ENCODE measurements around the gene SLC34A1.

Gene SLC34A1

DNA sequence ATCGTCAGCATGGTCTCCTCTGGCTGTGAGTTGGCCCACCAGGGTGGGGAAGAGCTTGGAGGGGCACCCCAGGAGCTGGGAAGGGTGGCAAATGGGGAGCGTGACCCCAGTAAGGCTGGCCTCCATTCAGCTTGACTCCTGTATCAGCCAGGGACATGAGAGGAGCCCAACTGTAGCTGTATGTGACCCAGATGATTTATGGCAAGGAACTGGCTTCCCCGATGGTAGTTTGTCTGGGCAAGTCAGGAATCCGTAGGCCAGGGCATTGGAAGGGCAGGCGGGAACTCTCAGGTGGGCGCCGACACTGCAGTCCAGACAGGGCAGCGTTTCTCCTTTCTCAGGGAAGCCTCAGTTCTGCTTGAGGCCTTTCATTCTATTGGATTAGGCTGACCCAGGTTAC is 2.3 kb downstream of the SLC34A1 start:
- H3K4me3 ChIP-seq (ENCODE audit: low read depth, low read length, poor library complexity, severe bottlenecking), result no peak overlapping the region
- H3K27ac ChIP-seq (ENCODE audit: low read depth, low read length, poor library complexity, severe bottlenecking), result no peak overlapping the region

GRCh38 chr5:177387405-177387804 is 3.2 kb downstream of the SLC34A1 start:
- H3K27ac ChIP-seq (ENCODE audit: low read depth, low read length, poor library complexity, severe bottlenecking), result no peak overlapping the region
- no peaks in the 10 kb centered on the region for H3K36me3 ChIP-seq (ENCODE audit: insufficient read depth, low read length)
- no peak overlapping the region for H2AFZ ChIP-seq (ENCODE audit: low read length)
- H3K4me3 ChIP-seq (ENCODE audit: low read depth, low read length, poor library complexity, severe bottlenecking), result no peak overlapping the region
- no peak overlapping the region for H3K9ac ChIP-seq (ENCODE audit: low read length)
- no peaks in the 10 kb centered on the region; the same call in 1 of the 2 replicates for H3K27me3 ChIP-seq (ENCODE audit: insufficient read depth, low read length)
- no peaks in the 10 kb centered on the region for H3F3A ChIP-seq (ENCODE audit: insufficient read depth, low read length)
- H3K4me2 ChIP-seq (ENCODE audit: low read length), result no peak overlapping the region
- no peaks in the 10 kb centered on the region for H4K20me1 ChIP-seq (ENCODE audit: insufficient read depth, low read length)
- no peaks in the 10 kb centered on the region for H3K79me2 ChIP-seq (ENCODE audit: insufficient read depth, low read length)
- H3K9me2 ChIP-seq (ENCODE audit: low read depth, low read length), result no peaks in the 10 kb centered on the region
- no peak for TF ChIP-seq EZH2 (IDR thresholded peaks at IDR 0.05; ENCODE audit: borderline replicate concordance, low read length)
- TF ChIP-seq, protein P1, sequence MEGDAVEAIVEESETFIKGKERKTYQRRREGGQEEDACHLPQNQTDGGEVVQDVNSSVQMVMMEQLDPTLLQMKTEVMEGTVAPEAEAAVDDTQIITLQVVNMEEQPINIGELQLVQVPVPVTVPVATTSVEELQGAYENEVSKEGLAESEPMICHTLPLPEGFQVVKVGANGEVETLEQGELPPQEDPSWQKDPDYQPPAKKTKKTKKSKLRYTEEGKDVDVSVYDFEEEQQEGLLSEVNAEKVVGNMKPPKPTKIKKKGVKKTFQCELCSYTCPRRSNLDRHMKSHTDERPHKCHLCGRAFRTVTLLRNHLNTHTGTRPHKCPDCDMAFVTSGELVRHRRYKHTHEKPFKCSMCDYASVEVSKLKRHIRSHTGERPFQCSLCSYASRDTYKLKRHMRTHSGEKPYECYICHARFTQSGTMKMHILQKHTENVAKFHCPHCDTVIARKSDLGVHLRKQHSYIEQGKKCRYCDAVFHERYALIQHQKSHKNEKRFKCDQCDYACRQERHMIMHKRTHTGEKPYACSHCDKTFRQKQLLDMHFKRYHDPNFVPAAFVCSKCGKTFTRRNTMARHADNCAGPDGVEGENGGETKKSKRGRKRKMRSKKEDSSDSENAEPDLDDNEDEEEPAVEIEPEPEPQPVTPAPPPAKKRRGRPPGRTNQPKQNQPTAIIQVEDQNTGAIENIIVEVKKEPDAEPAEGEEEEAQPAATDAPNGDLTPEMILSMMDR (IDR thresholded peaks at IDR 0.05; ENCODE audit: low read length), result no peak
- H3K9me3 ChIP-seq (ENCODE audit: low read length), result no peaks in the 10 kb centered on the region
- peaks cover 34% of the 10 kb centered on the region for H3K4me1 ChIP-seq (ENCODE audit: insufficient read depth, low read length, severe bottlenecking)

More for the DNA sequence above, 2.3 kb downstream of the SLC34A1 start:
- Histone ChIP-seq H3K4me2 (ENCODE audit: low read length) (no peak overlapping the region), H4K20me1 (ENCODE audit: insufficient read depth, low read length) (no peaks in the 10 kb centered on the region), H3K9me3 (ENCODE audit: low read length) (no peaks in the 10 kb centered on the region), H3K36me3 (ENCODE audit: insufficient read depth, low read length) (no peaks in the 10 kb centered on the region), H3K9me2 (ENCODE audit: low read depth, low read length) (no peaks in the 10 kb centered on the region), H3F3A (ENCODE audit: insufficient read depth, low read length) (no peaks in the 10 kb centered on the region), H3K79me2 (ENCODE audit: insufficient read depth, low read length) (no peaks in the 10 kb centered on the region), H2AFZ (ENCODE audit: low read length) (no peak overlapping the region), H3K9ac (ENCODE audit: low read length) (no peak overlapping the region), H3K27me3 (ENCODE audit: insufficient read depth, low read length) (no peaks in the 10 kb centered on the region; the same call in 1 of the 2 replicates), H3K4me1 (ENCODE audit: insufficient read depth, low read length, severe bottlenecking) (peaks cover 34% of the 10 kb centered on the region)
- no peak for TF ChIP-seq EZH2 (IDR thresholded peaks at IDR 0.05; ENCODE audit: borderline replicate concordance, low read length)
- TF ChIP-seq, protein P1 (IDR thresholded peaks at IDR 0.05; ENCODE audit: low read length), result no peak

DNA sequence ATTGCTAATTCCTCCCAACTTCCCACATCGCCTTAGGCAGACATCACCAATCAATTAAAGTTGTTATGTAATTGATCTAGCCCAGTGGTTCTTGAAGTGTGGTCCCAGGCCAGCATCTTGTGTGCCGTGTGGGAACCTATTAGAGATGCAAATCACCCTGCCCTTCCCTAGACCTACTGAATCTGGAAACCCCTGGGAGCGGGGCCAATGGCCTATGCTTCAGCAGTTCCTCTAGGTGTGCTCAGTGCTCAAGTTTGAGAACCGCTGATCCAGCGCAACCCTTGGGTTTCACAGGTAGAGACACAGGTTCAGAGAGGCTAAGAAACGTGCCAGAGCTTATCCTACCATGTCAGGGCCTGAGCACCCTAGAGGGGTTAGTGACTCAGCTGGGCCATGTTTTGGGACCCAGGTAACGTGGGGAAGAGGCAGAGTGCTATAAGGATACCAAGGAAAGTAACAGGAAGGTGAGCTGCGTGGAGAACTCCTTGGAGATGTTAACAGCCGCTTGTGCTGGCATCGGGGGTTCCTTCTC is 4.4 kb downstream of the SLC34A1 start:
- peaks cover 34% of the 10 kb centered on the region for H3K4me1 ChIP-seq (ENCODE audit: insufficient read depth, low read length, severe bottlenecking)
- no peak overlapping the region for H3K4me3 ChIP-seq (ENCODE audit: low read depth, low read length, poor library complexity, severe bottlenecking)
- H4K20me1 ChIP-seq (ENCODE audit: insufficient read depth, low read length), result no peaks in the 10 kb centered on the region
- H3K36me3 ChIP-seq (ENCODE audit: insufficient read depth, low read length), result no peaks in the 10 kb centered on the region
- no peaks in the 10 kb centered on the region for H3F3A ChIP-seq (ENCODE audit: insufficient read depth, low read length)
- no peak overlapping the region for H3K9ac ChIP-seq (ENCODE audit: low read length)
- H2AFZ ChIP-seq (ENCODE audit: low read length), result no peak overlapping the region
- H3K9me3 ChIP-seq (ENCODE audit: low read length), result no peaks in the 10 kb centered on the region
- H3K27me3 ChIP-seq (ENCODE audit: insufficient read depth, low read length), result no peaks in the 10 kb centered on the region; the same call in 1 of the 2 replicates
- TF ChIP-seq EZH2 (IDR thresholded peaks at IDR 0.05; ENCODE audit: borderline replicate concordance, low read length), result no peak
- TF ChIP-seq, protein P1 (IDR thresholded peaks at IDR 0.05; ENCODE audit: low read length), result no peak
- H3K4me2 ChIP-seq (ENCODE audit: low read length), result no peak overlapping the region; the same call in 1 of the 2 replicates
- H3K27ac ChIP-seq (ENCODE audit: low read depth, low read length, poor library complexity, severe bottlenecking), result no peak overlapping the region
- H3K79me2 ChIP-seq (ENCODE audit: insufficient read depth, low read length), result no peaks in the 10 kb centered on the region
- no peaks in the 10 kb centered on the region for H3K9me2 ChIP-seq (ENCODE audit: low read depth, low read length)

All from OCI-LY1 (cell line).